B cell (primary cell): Measurements from ENCODE around the gene GRAMD2A.

Source experiments
- EZH2 ChIP-seq: IDR thresholded peaks from 2 replicates; pipeline ENCODE4 v1.6.1; 2012; ENCODE audit warnings: borderline replicate concordance, low read depth, mild to moderate bottlenecking, moderate library complexity, low read length; ENCODE audit not compliant: insufficient read depth, poor library complexity, severe bottlenecking
- TF ChIP-seq, protein P1 (sequence below): fragments of 200-600 bp; IDR thresholded peaks from one replicate; pipeline ENCODE4 v1.8.0; 2022; ENCODE audit warnings: antibody characterized with exemption, mild to moderate bottlenecking

DNA sequence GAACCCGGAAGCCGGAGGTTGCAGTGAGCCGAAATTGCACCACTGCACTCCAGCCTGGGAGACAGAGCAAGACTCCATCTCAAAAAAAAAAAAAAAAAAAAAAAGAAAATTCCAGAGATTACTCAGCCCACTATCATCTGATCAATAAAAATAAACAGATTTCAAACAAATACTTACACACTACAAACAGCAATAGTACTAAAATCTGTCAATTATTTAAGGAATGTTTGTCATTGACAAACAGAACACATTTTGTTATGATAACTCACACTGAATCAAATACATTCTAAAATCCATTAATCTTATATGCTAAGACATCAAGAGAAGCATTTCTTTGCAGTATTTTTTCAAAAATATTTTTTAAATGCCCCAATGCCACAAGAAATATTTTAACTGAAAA, 87.2 kb downstream of the GRAMD2A start:
- TF ChIP-seq, protein P1, sequence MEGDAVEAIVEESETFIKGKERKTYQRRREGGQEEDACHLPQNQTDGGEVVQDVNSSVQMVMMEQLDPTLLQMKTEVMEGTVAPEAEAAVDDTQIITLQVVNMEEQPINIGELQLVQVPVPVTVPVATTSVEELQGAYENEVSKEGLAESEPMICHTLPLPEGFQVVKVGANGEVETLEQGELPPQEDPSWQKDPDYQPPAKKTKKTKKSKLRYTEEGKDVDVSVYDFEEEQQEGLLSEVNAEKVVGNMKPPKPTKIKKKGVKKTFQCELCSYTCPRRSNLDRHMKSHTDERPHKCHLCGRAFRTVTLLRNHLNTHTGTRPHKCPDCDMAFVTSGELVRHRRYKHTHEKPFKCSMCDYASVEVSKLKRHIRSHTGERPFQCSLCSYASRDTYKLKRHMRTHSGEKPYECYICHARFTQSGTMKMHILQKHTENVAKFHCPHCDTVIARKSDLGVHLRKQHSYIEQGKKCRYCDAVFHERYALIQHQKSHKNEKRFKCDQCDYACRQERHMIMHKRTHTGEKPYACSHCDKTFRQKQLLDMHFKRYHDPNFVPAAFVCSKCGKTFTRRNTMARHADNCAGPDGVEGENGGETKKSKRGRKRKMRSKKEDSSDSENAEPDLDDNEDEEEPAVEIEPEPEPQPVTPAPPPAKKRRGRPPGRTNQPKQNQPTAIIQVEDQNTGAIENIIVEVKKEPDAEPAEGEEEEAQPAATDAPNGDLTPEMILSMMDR = no peak
- TF ChIP-seq EZH2 = no peak
